Measurements from ENCODE around the gene PCID2. TPM values are rescaled to one million over a fixed set of nuclear protein-coding genes. Genes with fewer than 3 reads are reported as not detected.

PCID2 gene
- total and polyA plus RNA-seq, 11 donors: 30.0 to 60.2 (median 45.2) TPM

DNA sequence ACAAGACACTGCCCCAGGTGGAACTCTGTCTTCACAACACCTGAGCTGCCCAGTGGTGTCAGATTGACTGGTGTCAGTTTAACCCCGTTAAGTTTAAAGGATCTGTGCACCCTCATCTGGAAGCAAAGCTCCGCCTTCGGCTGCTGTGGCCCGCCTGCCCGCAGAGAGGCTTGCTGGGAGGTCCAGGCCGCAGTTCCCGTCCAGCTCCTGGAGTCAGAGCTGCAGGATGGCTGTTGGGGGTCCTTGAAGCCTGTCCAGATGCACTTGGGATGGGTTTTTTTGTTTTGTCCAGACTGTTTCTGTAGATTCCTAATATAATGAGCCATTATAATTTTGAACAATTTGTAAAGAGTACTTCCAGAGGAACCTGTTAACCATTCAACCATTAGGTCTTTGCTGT, 17.0 kb upstream of the PCID2 start:
- Histone ChIP-seq H3K4me3 (no peak overlapping the region), H3K4me1 (peaks cover 0 to 16% (median 5%) of the 10 kb centered on the region in 12 donors), H3K27me3 (no peaks in the 10 kb centered on the region), H3K27ac (no peak overlapping the region), H3K9me3 (no peaks in the 10 kb centered on the region), H3K36me3 (peaks cover 0 to 100% (median 91%) of the 10 kb centered on the region in 9 donors)
- TF ChIP-seq, protein P1, sequence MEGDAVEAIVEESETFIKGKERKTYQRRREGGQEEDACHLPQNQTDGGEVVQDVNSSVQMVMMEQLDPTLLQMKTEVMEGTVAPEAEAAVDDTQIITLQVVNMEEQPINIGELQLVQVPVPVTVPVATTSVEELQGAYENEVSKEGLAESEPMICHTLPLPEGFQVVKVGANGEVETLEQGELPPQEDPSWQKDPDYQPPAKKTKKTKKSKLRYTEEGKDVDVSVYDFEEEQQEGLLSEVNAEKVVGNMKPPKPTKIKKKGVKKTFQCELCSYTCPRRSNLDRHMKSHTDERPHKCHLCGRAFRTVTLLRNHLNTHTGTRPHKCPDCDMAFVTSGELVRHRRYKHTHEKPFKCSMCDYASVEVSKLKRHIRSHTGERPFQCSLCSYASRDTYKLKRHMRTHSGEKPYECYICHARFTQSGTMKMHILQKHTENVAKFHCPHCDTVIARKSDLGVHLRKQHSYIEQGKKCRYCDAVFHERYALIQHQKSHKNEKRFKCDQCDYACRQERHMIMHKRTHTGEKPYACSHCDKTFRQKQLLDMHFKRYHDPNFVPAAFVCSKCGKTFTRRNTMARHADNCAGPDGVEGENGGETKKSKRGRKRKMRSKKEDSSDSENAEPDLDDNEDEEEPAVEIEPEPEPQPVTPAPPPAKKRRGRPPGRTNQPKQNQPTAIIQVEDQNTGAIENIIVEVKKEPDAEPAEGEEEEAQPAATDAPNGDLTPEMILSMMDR (IDR thresholded peaks at IDR 0.05): no peak
- TF ChIP-seq POLR2A (IDR thresholded peaks at IDR 0.05): no peak
- WGBS, 4 donors: 91 to 96% (median 92%) methylated on average over 7 of the region's 7 CpGs
- ATAC-seq (no peak), DNase-seq (no peak)
- intact Hi-C loops (cut with DNase I): loop anchor here in 3 of 10 donors (10.0 kb wide), 2 partner anchors 191 to 281 kb away; no protein-coding TSS in a partner anchor

DNA sequence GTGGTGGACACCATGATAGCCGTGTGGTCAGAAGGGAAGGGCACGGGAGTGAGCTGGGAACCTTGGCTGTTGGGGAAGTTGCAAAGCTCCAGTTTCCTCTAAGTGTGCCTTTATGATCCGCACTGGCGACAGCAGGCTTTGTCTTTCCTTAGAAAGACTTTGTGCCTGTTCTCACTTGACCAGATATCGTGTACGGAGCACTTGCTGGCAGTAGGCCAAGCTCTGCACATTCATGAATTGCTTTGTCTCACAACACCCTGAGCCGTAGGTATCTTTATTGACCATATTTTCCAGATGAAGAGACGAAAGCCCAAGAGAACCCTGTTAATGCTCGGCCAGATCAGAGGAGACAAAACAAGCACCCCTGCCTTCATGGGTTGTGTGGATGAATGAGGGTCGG, 16.0 kb upstream of the PCID2 start:
- H3K36me3 ChIP-seq: peaks cover 0 to 100% (median 89%) of the 10 kb centered on the region in 9 donors
- peak in 2 of 5 donors; percentile 69 to 72 for DNase-seq
- WGBS, 4 donors: 43 to 59% (median 55%) methylated on average over 10 of the region's 10 CpGs
- ATAC-seq: peak in 3 of 4 donors; percentile 29 to 55 (median 45)
- H3K4me1 ChIP-seq: peaks cover 0 to 26% (median 15%) of the 10 kb centered on the region in 12 donors
- no peaks in the 10 kb centered on the region for H3K27me3 ChIP-seq
- H3K4me3 ChIP-seq: no peak overlapping the region
- H3K9me3 ChIP-seq: no peaks in the 10 kb centered on the region
- no peak for TF ChIP-seq POLR2A (IDR thresholded peaks at IDR 0.05)
- TF ChIP-seq, protein P1 (IDR thresholded peaks at IDR 0.05): no peak
- no peak overlapping the region for H3K27ac ChIP-seq
- intact Hi-C loops (cut with DNase I): loop anchor here in 7 of 10 donors (5.0 to 10.0 kb wide), 5 partner anchors 187 to 282 kb away; no protein-coding TSS in a partner anchor

DNA sequence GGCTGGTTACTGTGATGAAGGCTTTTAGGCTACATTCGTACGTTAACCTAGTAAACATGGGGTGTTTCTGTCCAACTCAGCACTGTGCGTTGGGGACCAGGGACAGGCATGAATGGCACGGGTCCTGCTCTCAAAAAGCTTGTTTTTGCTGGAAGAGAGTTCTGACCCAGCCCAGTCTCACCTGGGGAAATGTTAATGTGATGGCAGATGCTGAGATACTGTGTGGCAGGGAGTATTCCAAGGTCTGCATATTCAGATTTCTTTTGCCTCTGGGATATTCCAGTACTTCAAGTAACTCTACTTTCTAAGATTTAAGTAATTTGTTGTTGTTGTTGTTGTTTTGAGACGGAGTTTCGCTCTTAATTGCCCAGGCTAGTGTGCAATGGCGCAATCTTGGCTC, 14.6 kb upstream of the PCID2 start:
- no peak for TF ChIP-seq POLR2A (IDR thresholded peaks at IDR 0.05)
- TF ChIP-seq, protein P1 (IDR thresholded peaks at IDR 0.05): no peak
- Histone ChIP-seq H3K27me3 (no peaks in the 10 kb centered on the region), H3K4me3 (no peak overlapping the region), H3K36me3 (peaks cover 0 to 92% (median 79%) of the 10 kb centered on the region in 9 donors), H3K27ac (no peak overlapping the region), H3K4me1 (peaks cover 0 to 40% (median 20%) of the 10 kb centered on the region in 12 donors), H3K9me3 (no peaks in the 10 kb centered on the region)
- intact Hi-C loops (cut with DNase I): loop anchor here in 7 of 10 donors (5.0 to 10.0 kb wide), 5 partner anchors 186 to 281 kb away; no protein-coding TSS in a partner anchor
- WGBS, 4 donors: 94 to 97% (median 96%) methylated on average over 7 of the region's 7 CpGs
- DNase-seq (no peak), ATAC-seq (no peak)

DNA sequence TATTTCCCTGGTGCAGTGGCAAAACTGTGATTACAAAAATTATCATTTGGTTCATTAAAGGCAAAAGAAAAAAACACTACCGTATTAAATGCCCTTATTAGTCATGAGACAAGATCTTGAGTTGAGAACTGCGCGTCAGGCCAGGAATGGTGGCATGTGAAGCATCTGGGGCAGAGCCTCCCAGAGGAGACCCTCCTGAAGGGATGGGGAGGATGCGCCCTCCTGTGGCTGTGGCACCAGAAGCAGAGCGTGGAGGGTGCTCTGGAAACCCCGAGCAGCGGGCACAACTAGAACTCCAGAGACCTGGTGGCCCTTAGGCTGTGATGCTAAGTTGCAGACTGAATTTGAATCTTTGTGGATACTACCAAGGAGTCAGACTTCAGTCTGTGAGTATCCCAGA, 12.4 kb upstream of the PCID2 start:
- H3K27ac ChIP-seq: peak overlapping the region in 10 of 12 donors; percentile 0 to 87 (median 48)
- H3K9me3 ChIP-seq: no peaks in the 10 kb centered on the region
- DNase-seq (peak in 4 of 5 donors; percentile 44 to 72 (median 52)), ATAC-seq (peak; percentile 33 to 59 (median 37))
- no peak overlapping the region for H3K4me3 ChIP-seq
- peaks cover 0 to 70% (median 57%) of the 10 kb centered on the region in 9 donors for H3K36me3 ChIP-seq
- no peak for TF ChIP-seq POLR2A (IDR thresholded peaks at IDR 0.05)
- TF ChIP-seq, protein P1 (IDR thresholded peaks at IDR 0.05): peak; percentile 11 to 64 (median 42)
- intact Hi-C loops (cut with DNase I): loop anchor here in 8 of 10 donors (2.0 to 10.0 kb wide), 6 partner anchors 184 to 279 kb away; no protein-coding TSS in a partner anchor
- peaks cover 0 to 62% (median 34%) of the 10 kb centered on the region in 12 donors for H3K4me1 ChIP-seq
- WGBS, 4 donors: 75 to 96% (median 77%) methylated on average over 7 of the region's 7 CpGs
- no peaks in the 10 kb centered on the region for H3K27me3 ChIP-seq

All from heart left ventricle (tissue), 16 donors.